Body of pancreas (tissue), 4 donors: ENCODE results near the gene LIPJ.

Experiments
- POLR2A ChIP-seq, 3 donors: fragments of 450-650 bp; IDR thresholded peaks; one replicate each; pipeline ENCODE4 v1.6.1; 2016; ENCODE audit warnings: antibody characterized with exemption in 3 of 3, mild to moderate bottlenecking in 2 of 3
- TF ChIP-seq, protein P1 (sequence below), 7 experiments: fragments of 450-650 bp in 4 of 7; fragments of 200-600 bp in 3 of 7; sonication (generic) in 3 of 7; IDR thresholded peaks; one replicate each; pipeline ENCODE4 v1.5.1; 2016 to 2019; ENCODE audit warnings: antibody characterized with exemption in 7 of 7

DNA sequence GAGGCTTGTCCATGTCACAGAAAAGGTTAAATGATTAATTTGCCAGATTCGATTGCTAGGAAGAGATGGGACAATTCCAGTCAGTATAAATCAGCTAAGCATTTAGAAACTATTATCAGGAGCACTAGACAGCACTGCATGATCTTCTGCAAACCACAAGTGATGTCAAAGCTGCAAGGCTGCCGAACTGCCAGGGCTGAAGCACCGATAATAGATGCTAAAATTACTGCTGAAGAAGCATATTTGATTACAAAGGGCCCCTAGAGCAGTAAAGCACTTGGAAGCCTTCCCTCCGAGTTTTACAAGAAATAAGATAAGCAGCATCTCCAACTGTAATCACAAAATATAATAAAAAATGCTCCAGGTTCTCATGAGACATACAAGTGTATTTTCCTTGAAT, 44.0 kb upstream of the LIPJ start:
- no peak for TF ChIP-seq POLR2A (IDR thresholded peaks at IDR 0.05)
- TF ChIP-seq, protein P1, sequence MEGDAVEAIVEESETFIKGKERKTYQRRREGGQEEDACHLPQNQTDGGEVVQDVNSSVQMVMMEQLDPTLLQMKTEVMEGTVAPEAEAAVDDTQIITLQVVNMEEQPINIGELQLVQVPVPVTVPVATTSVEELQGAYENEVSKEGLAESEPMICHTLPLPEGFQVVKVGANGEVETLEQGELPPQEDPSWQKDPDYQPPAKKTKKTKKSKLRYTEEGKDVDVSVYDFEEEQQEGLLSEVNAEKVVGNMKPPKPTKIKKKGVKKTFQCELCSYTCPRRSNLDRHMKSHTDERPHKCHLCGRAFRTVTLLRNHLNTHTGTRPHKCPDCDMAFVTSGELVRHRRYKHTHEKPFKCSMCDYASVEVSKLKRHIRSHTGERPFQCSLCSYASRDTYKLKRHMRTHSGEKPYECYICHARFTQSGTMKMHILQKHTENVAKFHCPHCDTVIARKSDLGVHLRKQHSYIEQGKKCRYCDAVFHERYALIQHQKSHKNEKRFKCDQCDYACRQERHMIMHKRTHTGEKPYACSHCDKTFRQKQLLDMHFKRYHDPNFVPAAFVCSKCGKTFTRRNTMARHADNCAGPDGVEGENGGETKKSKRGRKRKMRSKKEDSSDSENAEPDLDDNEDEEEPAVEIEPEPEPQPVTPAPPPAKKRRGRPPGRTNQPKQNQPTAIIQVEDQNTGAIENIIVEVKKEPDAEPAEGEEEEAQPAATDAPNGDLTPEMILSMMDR (IDR thresholded peaks at IDR 0.05): no peak
